Non-pigmented ciliary epithelial cell (primary cell): Measurements from ENCODE around the gene SULF2.
A peak's percentile ranks its signal among the peaks of the same experiment; 100 is the strongest.

Source experiments
- DNase-seq: peaks from one replicate; pipeline ENCODE4 v3.0.0-alpha.2; 2010; ENCODE audit warnings: low read depth

Gene SULF2

DNA sequence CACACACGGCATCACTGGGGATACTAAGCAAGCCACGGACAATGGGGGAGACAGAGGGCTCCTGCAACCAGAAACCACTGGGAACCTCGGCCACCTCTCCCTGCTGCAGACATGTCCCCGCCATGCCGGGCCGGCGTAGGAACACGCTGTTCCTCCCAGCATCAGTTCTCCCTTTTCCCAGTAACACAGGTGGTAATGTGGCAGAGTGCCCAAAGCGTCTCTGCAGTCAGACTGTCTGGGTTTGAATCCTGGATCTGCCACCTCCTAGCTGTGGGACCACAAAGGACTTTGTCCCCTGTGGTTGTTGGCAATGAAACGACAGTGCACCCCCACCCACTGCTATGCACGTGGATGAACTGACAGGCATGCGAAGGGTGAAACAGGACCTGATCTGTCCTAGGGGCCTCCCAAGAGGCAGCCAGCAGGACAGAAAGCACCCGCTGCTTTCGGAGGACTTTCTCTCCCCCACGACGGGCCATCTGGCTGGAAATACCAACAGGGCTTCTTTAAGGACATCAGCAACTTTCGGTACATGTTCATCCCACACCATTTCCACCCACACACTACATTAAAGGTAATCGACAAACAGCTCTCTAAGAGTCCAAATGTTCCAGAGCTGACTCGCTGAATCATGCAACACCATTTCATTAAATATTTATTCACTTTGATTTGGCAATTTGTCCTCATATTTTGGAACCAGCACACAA is 74.1 kb downstream of the SULF2 start:
- DNase-seq: no peak

DNA sequence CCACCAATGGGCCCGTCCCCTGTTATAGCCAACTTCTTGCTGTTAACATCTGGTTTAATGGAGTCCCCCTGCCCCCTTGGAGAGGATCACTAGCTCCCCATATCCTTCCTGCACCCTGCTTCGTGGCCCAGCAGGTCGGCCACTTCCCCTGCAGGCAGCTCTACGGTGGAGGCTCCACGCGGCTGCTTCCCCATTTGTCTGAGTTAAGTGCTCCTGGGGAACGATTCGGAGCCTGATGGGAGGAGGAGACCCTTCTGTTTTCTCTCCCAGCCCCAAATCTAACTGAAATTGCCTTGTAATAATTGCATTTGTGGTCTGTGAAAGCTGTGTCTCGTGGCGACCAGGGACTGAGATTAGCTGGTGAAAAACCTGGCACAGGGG is 74.6 kb downstream of the SULF2 start:
- DNase-seq: no peak

DNA sequence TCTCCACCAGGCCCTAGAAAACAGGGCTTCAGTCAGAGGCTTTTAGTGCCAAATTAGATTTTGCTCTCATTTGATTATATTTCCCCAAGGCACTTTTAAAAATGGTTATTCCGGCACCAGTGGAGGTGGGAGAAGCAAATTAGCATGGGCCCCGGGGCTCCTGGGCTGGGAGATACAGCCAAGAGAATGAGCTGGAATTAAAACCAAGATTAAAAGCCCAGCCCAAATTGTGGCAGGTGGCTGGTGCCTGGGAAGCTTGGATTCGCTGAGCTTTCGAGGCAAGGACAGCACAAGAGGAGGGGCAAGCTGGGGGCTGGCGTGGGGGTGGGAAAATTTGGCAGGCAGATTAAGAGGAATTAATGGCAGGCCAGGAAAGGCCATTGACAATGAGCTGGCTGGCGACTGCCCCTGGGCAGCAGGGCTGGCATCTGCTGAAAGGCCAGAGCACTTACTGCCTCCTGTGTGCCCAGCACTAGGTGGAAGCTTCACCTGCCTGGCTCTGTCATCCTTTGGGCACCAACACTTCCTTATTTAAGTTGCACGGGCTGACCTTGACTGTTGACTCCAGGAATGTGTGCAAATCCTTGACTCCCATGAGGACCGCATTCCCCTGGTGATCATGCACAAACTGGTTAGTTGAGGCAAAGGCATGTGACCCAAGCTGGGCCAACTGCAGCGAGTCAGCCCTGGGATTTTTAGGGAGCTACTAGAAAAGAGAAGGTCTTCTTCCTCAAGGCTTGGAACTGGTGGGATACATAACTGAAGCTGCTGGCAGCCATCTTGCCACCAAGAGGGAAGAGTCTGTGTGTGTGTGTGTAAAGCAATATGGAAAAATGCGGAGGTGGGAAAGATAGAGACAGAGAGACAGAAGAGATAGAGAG is 76.1 kb downstream of the SULF2 start:
- no peak for DNase-seq

- DNase-seq: no peak
These were observed 77.0 kb downstream of the SULF2 start for GRCh38 chr20:47708140-47708807.

DNA sequence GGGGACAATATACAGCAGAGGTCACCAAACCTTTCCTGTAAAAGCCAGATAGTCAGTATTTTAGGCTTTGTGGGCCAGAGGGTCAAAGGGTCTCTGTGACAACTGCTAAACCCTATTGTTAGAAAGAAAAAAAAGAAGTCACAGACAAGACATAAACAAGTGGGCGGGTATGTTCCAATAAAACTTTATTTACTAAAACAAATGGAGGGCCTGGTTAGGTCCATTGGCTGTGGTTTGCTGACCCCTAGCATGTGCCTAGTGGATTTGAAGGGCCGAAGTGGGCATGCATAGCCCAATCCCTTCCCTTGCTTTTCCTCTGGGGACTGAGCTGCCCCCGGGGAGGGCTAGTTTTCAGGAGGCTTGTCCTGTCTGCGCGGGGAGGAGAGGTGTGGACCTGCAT is 78.9 kb downstream of the SULF2 start:
- no peak for DNase-seq

DNA sequence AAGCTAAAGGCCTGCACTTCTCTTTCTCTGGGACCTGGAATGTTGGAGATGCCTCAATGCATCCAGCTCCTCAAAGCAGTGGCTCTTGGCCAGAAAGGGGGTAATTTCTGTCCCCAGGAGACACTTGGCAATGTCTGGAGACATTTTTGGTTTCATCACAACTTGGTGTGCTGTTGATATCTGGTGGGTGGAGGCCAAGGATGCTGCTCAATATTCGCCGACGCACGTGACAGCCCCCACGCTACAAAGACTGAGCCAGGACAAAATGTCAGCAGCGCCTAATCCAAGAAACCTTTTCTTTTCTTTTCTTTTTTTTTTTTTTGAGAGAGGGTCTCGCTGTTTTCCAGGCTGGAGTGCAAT is 79.8 kb downstream of the SULF2 start:
- DNase-seq: no peak

- DNase-seq: no peak
These were observed 80.4 kb downstream of the SULF2 start for GRCh38 chr20:47704746-47705496.

DNA sequence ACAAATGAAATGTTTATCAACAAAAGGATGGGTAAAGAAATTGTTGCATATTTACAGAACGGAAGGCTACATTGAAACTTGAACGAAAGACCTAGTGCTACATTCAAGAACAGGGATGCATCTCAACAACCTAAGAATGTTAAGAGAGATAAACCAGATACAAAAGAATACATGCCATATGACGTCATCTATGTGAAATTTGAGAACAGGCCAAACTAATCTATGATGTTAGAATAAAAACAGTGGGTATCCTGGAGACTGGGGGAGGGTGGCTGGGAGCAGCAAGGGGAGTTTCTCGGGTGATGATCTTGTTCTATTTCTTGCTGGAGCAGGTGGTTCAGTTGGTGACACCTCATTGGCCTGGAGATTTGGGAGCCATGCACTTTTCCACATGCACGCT is 81.5 kb downstream of the SULF2 start:
- DNase-seq: no peak

GRCh38 chr20:47701612-47702011 is 83.7 kb downstream of the SULF2 start:
- DNase-seq: no peak

- DNase-seq: no peak
These were observed 85.0 kb downstream of the SULF2 start for GRCh38 chr20:47700327-47700726.

DNA sequence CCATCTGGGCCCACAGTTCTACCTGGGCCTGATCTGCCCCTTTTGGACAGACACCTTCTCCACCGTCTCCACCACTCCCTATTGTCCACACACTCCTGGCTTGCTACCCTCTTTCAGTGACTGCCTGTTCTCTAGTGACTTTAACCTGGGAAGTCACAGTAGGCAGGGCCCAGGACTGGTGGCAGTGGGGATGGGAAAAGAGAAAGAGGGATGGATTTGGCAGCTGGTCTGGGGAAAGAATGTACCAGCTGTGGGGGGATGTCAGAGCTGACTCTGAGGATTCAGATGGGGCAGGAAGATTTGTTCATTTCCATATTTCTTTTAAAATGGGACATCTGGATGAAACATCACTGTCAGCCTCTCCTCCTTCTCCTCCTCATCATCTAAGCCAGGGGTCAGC is 85.5 kb downstream of the SULF2 start:
- DNase-seq: no peak

- DNase-seq: no peak
These were observed 87.1 kb downstream of the SULF2 start for GRCh38 chr20:47698142-47698541.

DNA sequence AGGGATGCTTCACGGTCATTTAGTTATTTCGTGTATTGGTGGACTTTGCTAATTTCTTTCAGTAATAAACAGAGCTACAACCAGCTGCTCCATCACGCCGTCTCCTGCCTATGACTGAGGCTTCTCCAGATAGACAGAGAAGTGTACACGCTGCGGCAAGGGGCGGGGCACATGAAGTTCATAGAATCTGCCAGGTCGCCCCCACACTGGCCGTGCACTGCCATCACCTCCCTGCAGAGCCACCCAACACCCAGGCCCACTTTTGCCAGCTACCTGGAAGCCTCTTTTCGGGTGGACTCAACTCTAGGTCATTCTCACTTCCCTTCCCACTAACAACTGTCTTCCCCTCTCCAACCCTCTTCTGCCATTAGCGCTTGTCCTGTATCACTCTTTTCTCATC is 88.4 kb downstream of the SULF2 start:
- no peak for DNase-seq

- no peak for DNase-seq
These were observed 91.1 kb downstream of the SULF2 start for GRCh38 chr20:47694021-47694818.

DNA sequence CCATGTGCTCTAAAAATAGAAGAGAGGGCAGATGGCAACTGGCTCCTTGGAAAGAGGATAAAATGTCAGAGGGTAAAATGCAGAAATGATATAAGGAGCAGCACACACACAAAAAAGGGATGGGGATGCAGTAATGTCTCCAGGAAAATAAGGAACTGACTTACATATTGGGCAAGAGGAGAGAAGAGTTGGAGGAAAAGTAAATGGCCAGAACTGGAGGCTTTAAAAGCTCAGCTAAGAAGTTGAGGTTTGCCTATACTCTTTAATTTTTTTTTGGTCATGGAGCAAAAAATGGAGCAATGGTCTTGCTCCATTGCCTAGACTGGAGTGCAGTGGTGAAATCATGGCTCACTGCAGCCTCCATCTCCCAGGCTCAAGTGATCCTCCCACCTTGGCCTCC is 93.7 kb downstream of the SULF2 start:
- DNase-seq: no peak

DNA sequence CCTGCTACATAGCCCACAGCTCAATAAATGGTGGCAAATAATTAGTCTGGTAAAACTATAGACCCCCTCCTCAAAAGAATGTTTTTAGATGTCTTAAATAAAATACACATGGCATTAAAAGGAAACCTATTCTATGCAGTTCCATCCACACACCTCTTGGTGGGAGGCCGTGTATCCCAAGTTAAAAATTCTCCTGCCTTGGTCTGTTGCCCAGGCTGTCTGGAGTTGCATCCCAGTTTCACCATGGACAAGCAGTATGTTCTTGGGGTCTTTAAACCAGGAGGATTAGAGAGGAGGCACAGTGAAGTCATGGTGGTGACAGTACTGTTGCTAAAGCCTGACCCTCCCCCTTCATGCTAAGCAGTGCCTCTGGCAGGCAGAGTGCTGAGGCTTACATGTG is 95.5 kb downstream of the SULF2 start:
- no peak for DNase-seq

DNA sequence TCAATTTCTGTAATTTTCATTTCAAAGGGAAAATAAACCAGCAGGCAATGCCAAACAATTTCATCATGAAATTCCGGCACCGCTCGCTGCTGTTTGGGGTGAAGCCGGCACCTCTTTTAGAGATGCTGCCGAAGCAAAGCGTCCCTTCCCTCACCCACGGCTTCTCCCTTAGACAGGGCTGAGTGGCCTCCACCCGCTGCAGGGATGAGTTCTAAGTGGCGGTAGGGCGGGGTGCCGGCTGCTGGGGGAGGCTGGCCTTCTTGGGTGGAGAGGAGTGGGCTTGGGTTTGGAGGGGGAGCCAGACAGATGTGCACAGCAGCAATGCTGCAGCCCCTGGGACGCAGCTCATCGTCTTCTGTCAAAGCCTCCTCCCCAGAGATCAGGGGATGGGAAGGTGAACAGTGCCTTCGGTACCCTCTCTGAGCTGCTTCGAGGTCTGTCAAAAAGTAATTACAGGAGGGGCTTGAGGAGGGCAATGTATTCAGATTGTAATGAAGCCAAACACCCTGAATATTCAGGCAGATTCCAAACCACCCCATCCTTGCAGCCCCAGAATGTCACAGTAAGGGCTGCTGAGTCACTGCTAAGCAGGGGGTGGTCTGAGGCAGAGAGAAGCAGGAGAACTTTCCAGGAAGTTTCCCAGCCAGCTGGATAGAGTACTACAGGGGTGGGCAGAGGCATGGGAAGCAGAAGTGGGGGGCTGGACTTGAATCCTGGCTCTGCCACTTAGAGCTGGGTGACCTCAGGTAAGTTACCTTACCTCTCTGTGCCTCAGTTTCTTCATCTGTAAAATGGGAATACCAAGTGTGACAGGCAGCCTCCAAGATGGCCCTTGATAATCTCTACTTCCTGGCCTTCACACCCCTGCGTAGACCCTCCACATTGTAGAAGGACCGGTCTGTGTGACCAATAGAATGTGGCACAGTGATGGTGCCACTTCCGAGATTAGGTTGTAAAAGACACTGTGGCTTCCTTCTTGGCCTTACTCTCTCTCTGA is 96.6 kb downstream of the SULF2 start:
- DNase-seq: no peak

GRCh38 chr20:47687095-47687987 is 97.9 kb downstream of the SULF2 start:
- DNase-seq: no peak

DNA sequence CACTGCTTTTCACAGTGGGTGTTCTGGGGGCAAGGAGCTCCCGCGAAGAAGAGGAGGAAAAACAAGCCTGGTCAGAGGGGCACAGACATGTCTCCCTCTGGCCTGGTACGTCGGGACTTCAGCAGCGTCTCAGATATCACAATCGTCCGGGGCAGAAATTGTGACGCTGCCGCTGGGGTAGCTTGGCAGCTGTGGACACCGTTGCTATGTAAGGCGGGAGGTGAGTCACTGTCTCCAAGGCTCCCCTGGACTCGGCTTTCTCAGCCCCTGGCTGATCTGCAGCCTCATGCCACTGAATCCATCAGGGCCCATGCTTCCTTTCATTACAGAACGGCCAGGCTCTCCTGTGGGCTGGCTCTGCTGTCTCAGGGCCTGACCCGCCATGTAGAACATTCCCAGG is 98.7 kb downstream of the SULF2 start:
- peak; percentile 73 for DNase-seq
